GM13977 (cell line): ENCODE results near the gene SLC7A14.

Source experiments
- DNase-seq: peaks from one replicate; pipeline ENCODE4 v3.0.0; 2012; ENCODE audit warnings: low spot score
- CTCF ChIP-seq: IDR thresholded peaks from 2 replicates; pipeline ENCODE4 v1.5.1; 2012; ENCODE audit warnings: mild to moderate bottlenecking, control low read depth; ENCODE audit not compliant: insufficient read depth; ENCODE audit errors: extremely low read depth, missing control alignments
- in situ Hi-C: fragments of 300-500 bp; cut with MboI; formaldehyde crosslinking; loops from one replicate; pipeline ENCODE4 v1.12.0; 2022; ENCODE audit warnings: low sequenced_read_pairs, low pct_unique_long_range_greater_than_20kb, mixed read lengths, inconsistent platforms; ENCODE audit not compliant: unreplicated experiment

SLC7A14 gene

GRCh38 chr3:170424879-170425278, 161.0 kb downstream of the SLC7A14 start:
- in situ Hi-C loops, result loop anchor here (25.0 kb wide), 2 partner anchors 113 to 262 kb away; no protein-coding TSS in a partner anchor
- no peak for DNase-seq
- no peak for TF ChIP-seq CTCF

- in situ Hi-C loops, result loop anchor here (25.0 kb wide), 2 partner anchors 111 to 264 kb away; no protein-coding TSS in a partner anchor
- TF ChIP-seq CTCF, result no peak
- no peak for DNase-seq
Observed at GRCh38 chr3:170423001-170423615, 162.8 kb downstream of the SLC7A14 start.

- DNase-seq, result no peak
- in situ Hi-C loops, result loop anchor here (25.0 kb wide), 2 partner anchors 109 to 266 kb away; no protein-coding TSS in a partner anchor
- no peak for TF ChIP-seq CTCF
Observed at GRCh38 chr3:170421758-170422157, 164.1 kb downstream of the SLC7A14 start.

GRCh38 chr3:170421111-170421641, 164.7 kb downstream of the SLC7A14 start:
- in situ Hi-C loops, result loop anchor here (25.0 kb wide), 2 partner anchors 109 to 266 kb away; no protein-coding TSS in a partner anchor

GRCh38 chr3:170420307-170420821, 165.5 kb downstream of the SLC7A14 start:
- no peak for DNase-seq
- no peak for TF ChIP-seq CTCF
- in situ Hi-C loops, result loop anchor here (25.0 kb wide), 2 partner anchors 108 to 267 kb away; no protein-coding TSS in a partner anchor

More at GRCh38 chr3:170421111-170421641, 164.7 kb downstream of the SLC7A14 start:
- TF ChIP-seq CTCF, result no peak
- DNase-seq, result no peak

GRCh38 chr3:170419557-170420087, 166.3 kb downstream of the SLC7A14 start:
- in situ Hi-C loops, result loop anchor here (10.0 to 25.0 kb wide), 3 partner anchors 107 to 395 kb away; no protein-coding TSS in a partner anchor
- no peak for TF ChIP-seq CTCF
- DNase-seq, result no peak
